ENCODE measurements around the gene PRRX2.

GRCh38 chr9:129661029-129661428 lies 4.4 kb upstream of the PRRX2 start:
- TF ChIP-seq CTCF (IDR thresholded peaks at IDR 0.05) (no peak), POLR2A (IDR thresholded peaks at IDR 0.05) (no peak)
